PC-3 (cell line): Measurements from ENCODE around the gene PTPRN2. TPM values are rescaled to one million over a fixed set of nuclear protein-coding genes. Genes with fewer than 3 reads are reported as not detected.

ENCODE experiments used
- ATAC-seq: fragments of 200-7000 bp; cut with Tn5 transposase; 2 replicates; pipeline ENCODE4 v1.9.1; 2020; ENCODE audit warnings: mild to moderate bottlenecking, moderate library complexity
- BruUV-seq: library from RNA; stranded (reverse); fragments of 400-500 nt; replicated peaks from 2 replicates; lab custom pipeline; 2021; lab: Mats Ljungman, UMichigan
- CTCF ChIA-PET: fragments of 300-600 bp; sonication (Branson Sonifier 250); formaldehyde crosslinking; loops from one replicate; lab custom pipeline; 2022; ENCODE audit warnings: antibody characterized with exemption; lab: Charles Lee
- POLR2A ChIA-PET: fragments of 300-600 bp; sonication (Branson Sonifier 250); formaldehyde crosslinking; loops from one replicate; lab custom pipeline; 2022; ENCODE audit warnings: antibody characterized with exemption; ENCODE audit not compliant: unreplicated experiment; lab: Charles Lee
- DNase-seq: peaks from one replicate; pipeline ENCODE4 v3.0.0-alpha.2; 2015
- H2AFZ ChIP-seq: fragments of 300-600 bp; sonication (generic); 2 replicates; pipeline ENCODE4 v1.6.0; 2016; ENCODE audit warnings: antibody characterized with exemption, low read length
- H3F3A ChIP-seq: fragments of 300-600 bp; sonication (generic); one replicate; pipeline ENCODE4 v1.6.0; 2017; ENCODE audit warnings: antibody characterized with exemption, low read length, control low read depth, mild to moderate bottlenecking; ENCODE audit not compliant: unreplicated experiment
- H3K27ac ChIP-seq: fragments of 300-600 bp; sonication (generic); 2 replicates; pipeline ENCODE4 v1.5.1; 2016; ENCODE audit warnings: mild to moderate bottlenecking, low read length
- H3K27me3 ChIP-seq: fragments of 300-600 bp; sonication (generic); 2 replicates; pipeline ENCODE4 v1.6.1; 2016; ENCODE audit warnings: low read length, mixed read lengths
- H3K36me3 ChIP-seq: fragments of 300-600 bp; sonication (generic); 2 replicates; pipeline ENCODE4 v1.6.1; 2016; ENCODE audit warnings: low read depth, mixed run types, low read length, mixed read lengths
- H3K4me1 ChIP-seq: fragments of 300-600 bp; sonication (generic); 2 replicates; pipeline ENCODE4 v1.5.1; 2016; ENCODE audit warnings: low read length; ENCODE audit not compliant: insufficient read depth
- H3K4me2 ChIP-seq: fragments of 300-600 bp; sonication (generic); 2 replicates; pipeline ENCODE4 v1.6.0; 2016; ENCODE audit warnings: low read length
- H3K4me3 ChIP-seq: fragments of 300-600 bp; sonication (generic); 2 replicates; pipeline ENCODE4 v1.5.1; 2016; ENCODE audit warnings: mild to moderate bottlenecking, low read length, mixed read lengths
- H3K79me2 ChIP-seq: fragments of 300-600 bp; sonication (generic); 2 replicates; pipeline ENCODE4 v1.6.1; 2017; ENCODE audit warnings: low read length, mixed read lengths
- H3K9ac ChIP-seq: fragments of 300-600 bp; sonication (generic); 2 replicates; pipeline ENCODE4 v1.6.0; 2016; ENCODE audit warnings: mild to moderate bottlenecking, low read length
- H3K9me2 ChIP-seq: fragments of 300-600 bp; sonication (generic); replicated peaks from 2 replicates; pipeline ENCODE4 v1.6.1; 2016; ENCODE audit warnings: mixed run types, low read length, mixed read lengths
- H3K9me3 ChIP-seq: fragments of 300-600 bp; sonication (generic); 2 replicates; pipeline ENCODE4 v1.6.1; 2016; ENCODE audit warnings: low read length, mixed read lengths
- H4K20me1 ChIP-seq: fragments of 300-600 bp; sonication (generic); 2 replicates; pipeline ENCODE4 v1.6.1; 2016; ENCODE audit warnings: low read length, mixed read lengths
- CTCF ChIP-seq: fragments of 300-600 bp; sonication (generic); conservative IDR thresholded peaks from 2 replicates; pipeline ENCODE4 v1.5.1; 2017; ENCODE audit warnings: antibody characterized with exemption, low read depth, mild to moderate bottlenecking, low read length
- EZH2 ChIP-seq: fragments of 300-600 bp; sonication (generic); IDR thresholded peaks from one replicate; pipeline ENCODE4 v1.6.1; 2017; ENCODE audit warnings: antibody characterized with exemption, mild to moderate bottlenecking, low read length; ENCODE audit not compliant: unreplicated experiment
- EZH2phosphoT487 ChIP-seq: fragments of 300-600 bp; sonication (generic); IDR thresholded peaks from 2 replicates; pipeline ENCODE4 v1.6.1; 2018; ENCODE audit warnings: mild to moderate bottlenecking, antibody characterized with exemption, low read length, borderline replicate concordance
- intact Hi-C: fragments of 100-400 bp; cut with micrococcal nuclease; formaldehyde crosslinking; loops from 2 replicates; pipeline ENCODE4 v1.9.0; 2023
- total RNA-seq: library from RNA; depleted of rRNA; stranded (reverse); fragments of >200 nt; gene quantifications from 2 replicates; pipeline ENCODE4 v1.2.3, GENCODE V29; 2014

PTPRN2 gene
- total RNA-seq, 1 experiment from 2014 or later: 3.2 TPM

- H3K27me3 ChIP-seq: no peaks in the 10 kb centered on the region
- H3K4me1 ChIP-seq: peaks cover 14% of the 10 kb centered on the region
- no peaks in the 10 kb centered on the region for H3K9me2 ChIP-seq
- DNase-seq (no peak), ATAC-seq (no peak)
- H3K36me3 ChIP-seq: no peaks in the 10 kb centered on the region
- no peaks in the 10 kb centered on the region for H3F3A ChIP-seq
- CTCF ChIA-PET: no interaction called here
- no peak overlapping the region for H3K27ac ChIP-seq
- intact Hi-C loops: no loop called here
- no peak overlapping the region for H3K9ac ChIP-seq
- H3K4me3 ChIP-seq: no peak overlapping the region
- no peaks in the 10 kb centered on the region for H4K20me1 ChIP-seq
- TF ChIP-seq CTCF: no peak
- TF ChIP-seq EZH2phosphoT487: no peak
- TF ChIP-seq EZH2: no peak
- H3K9me3 ChIP-seq: no peaks in the 10 kb centered on the region
- no peaks in the 10 kb centered on the region for H3K79me2 ChIP-seq
- BruUV-seq: no TSS peak
- no peak overlapping the region for H3K4me2 ChIP-seq
- POLR2A ChIA-PET: no interaction called here
- H2AFZ ChIP-seq: no peak overlapping the region
These were observed 972.4 kb downstream of the PTPRN2 start for GRCh38 chr7:157615101-157615817.

GRCh38 chr7:157614457-157615020 is 973.1 kb downstream of the PTPRN2 start:
- DNase-seq: no peak
- H3K9me2 ChIP-seq: no peaks in the 10 kb centered on the region
- no peaks in the 10 kb centered on the region for H3F3A ChIP-seq
- H3K9ac ChIP-seq: no peak overlapping the region
- no peak overlapping the region for H3K4me2 ChIP-seq
- no peaks in the 10 kb centered on the region for H3K9me3 ChIP-seq
- ChIA-PET CTCF (no interaction called here), POLR2A (interaction anchor here (0.6 kb wide), 2 partner anchors 23 to 31 kb away, joined by 3 to 17 read pairs; no protein-coding TSS in a partner anchor)
- no peaks in the 10 kb centered on the region for H3K27me3 ChIP-seq
- peaks cover 14% of the 10 kb centered on the region for H3K4me1 ChIP-seq
- H3K27ac ChIP-seq: no peak overlapping the region
- ATAC-seq: no peak
- no peak overlapping the region for H3K4me3 ChIP-seq
- no peaks in the 10 kb centered on the region for H4K20me1 ChIP-seq
- no peaks in the 10 kb centered on the region for H3K36me3 ChIP-seq
- H3K79me2 ChIP-seq: no peaks in the 10 kb centered on the region
- TF ChIP-seq CTCF (no peak), EZH2phosphoT487 (no peak), EZH2 (no peak)
- TSS peak; percentile 48 for BruUV-seq
- intact Hi-C loops: loop anchor here (5.0 kb wide), 1 partner anchor 202 kb away; no protein-coding TSS in a partner anchor
- H2AFZ ChIP-seq: no peak overlapping the region
